ENCODE results near the gene FAM168B.

Gene FAM168B

DNA sequence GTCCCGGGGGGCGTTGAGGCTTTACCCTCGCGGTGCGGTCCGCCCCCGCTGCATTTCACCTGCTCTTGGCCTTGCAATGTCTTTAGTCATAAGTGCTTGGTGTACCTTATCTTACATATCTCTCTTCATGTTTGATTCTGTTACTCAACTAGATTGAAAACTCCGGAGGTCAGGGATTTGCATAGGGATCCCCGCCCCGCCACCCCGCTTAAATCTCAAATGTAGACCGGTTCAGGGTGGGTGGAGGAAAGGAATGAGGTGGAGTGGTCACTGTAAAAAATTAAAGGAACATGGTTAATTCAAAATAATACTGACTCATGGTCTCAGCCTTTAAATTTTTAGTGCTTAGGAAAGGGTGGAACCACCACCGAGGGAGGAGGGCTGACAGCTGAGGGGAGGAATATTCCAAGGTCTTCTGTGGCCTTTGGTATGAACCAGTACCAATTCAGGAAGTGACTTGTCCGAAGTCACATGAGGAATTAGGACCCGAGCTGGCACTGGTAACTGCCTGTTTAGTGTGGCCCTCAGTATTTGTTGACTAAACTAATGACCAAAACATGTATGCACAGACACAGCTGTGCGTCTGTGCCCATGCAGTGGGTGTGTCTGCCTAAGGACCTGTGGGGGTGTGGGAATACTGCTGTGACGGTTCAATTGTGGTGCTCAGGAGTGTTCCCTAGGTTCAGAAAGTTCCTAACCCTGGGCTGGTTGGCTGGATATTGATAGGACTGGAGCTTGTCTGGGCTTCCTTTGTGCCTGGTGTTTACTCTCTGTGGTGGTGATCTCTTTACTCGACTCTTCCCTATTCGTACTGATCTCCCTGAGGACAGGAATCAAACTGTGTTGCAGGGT, 12.9 kb upstream of the FAM168B start (continued):
- TF ChIP-seq TOX (CRISPR knock-in tag; IDR thresholded peaks at IDR 0.05; ENCODE audit: borderline replicate concordance) (no peak), GLIS3 (CRISPR knock-in tag; IDR thresholded peaks at IDR 0.05) (no peak), SNAI2 (CRISPR knock-in tag; IDR thresholded peaks at IDR 0.05) (no peak), ISL1 (CRISPR knock-in tag; IDR thresholded peaks at IDR 0.05) (no peak)

DNA sequence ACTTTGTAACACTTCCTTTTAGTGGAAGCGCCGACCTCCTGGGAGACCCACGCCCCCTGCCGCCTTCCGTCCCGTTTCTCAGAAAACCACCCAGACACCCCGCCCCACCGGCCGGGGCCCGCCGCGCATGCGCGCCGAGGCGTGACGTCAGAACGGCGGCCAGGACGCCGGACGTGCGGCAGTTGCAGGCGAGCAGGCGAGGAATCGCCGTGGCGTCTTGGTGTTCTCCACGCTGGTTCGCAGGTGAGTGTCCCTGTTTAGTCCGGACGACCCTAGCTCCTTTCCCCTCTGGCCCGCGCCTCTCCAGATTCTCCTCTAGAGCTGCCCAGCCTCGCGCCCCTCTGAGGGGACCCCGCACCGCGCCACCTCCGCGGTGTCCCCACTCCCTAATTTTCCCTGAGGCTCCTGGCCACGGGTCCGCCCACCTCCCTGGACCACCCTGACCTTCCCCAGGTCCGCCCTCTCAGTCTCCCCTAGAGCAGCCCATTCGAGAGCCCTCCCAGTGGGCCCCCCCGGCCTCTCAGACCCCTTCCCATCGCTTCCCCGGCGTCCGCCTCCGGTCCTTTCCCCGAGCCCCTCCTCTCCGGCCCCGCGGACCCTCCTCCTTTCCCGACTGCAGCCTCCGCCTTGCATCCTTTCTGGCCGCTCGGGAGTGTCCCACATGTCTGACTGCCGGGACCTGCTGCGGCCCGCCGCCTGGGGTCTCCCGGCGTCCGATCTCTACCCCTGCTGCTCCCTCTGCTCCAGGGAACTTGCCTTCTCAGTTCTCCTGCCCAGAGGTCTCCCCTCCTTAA, 12.1 kb upstream of the FAM168B start, which contains the start of gene PLEKHB2:
TSS of gene PLEKHB2 (plus strand) at position 181 of the 794 bp plus-strand sequence. CDS start 15,606 bp downstream, outside the sequence.
- ATAC-seq: peak; percentile 87

DNA sequence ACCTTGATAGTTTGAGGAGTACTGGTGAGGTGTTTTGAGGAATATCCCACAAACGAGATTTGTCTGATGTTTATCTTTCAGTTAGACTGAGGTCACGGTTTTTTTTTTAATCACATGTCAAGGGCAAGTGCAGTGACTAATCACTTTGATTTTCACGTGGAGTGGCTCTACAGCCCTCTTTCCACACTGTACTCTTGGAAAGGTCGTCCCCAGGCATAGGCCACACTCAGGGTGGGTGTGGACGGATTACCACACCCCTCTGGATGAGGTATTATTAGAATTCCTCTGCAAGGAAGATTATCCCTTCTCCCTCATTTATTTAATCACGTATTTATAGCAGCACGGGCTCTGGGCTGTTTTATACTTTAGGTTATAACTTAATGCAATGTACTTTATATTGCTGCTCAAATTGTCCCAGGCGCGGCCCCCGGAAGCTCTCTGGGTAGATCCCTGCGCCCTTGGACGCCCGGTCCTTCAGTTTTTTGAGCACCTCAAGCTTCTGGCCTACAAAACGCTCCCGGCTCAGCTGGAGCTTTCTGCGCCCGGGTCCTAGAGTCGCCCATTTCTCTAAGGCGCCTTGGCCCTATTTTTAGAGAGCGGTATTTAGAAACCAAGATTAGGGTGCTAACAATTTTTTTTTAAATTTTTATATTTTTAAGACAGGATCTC, 11.4 kb upstream of the FAM168B start:
- ATAC-seq: peak; percentile 81
- TF ChIP-seq ZNF8 (CRISPR knock-in tag; IDR thresholded peaks at IDR 0.05) (0 out of 2 replicates have a peak, but pooled peaks have one; percentile 1), ZC3H10 (CRISPR knock-in tag; IDR thresholded peaks at IDR 0.05) (no peak)
- TF ChIP-seq, protein P1, sequence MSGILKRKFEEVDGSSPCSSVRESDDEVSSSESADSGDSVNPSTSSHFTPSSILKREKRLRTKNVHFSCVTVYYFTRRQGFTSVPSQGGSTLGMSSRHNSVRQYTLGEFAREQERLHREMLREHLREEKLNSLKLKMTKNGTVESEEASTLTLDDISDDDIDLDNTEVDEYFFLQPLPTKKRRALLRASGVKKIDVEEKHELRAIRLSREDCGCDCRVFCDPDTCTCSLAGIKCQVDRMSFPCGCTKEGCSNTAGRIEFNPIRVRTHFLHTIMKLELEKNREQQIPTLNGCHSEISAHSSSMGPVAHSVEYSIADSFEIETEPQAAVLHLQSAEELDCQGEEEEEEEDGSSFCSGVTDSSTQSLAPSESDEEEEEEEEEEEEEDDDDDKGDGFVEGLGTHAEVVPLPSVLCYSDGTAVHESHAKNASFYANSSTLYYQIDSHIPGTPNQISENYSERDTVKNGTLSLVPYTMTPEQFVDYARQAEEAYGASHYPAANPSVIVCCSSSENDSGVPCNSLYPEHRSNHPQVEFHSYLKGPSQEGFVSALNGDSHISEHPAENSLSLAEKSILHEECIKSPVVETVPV (CRISPR knock-in tag; IDR thresholded peaks at IDR 0.05): no peak

More for the DNA sequence above, 12.1 kb upstream of the FAM168B start, which contains the start of gene PLEKHB2:
- TF ChIP-seq ARNTL (CRISPR knock-in tag; IDR thresholded peaks at IDR 0.05; ENCODE audit: borderline replicate concordance, low read depth) (no peak), BACH2 (CRISPR knock-in tag; IDR thresholded peaks at IDR 0.05; ENCODE audit: borderline replicate concordance) (no peak), PPARA (CRISPR knock-in tag; IDR thresholded peaks at IDR 0.05; ENCODE audit: borderline replicate concordance) (no peak)
- TF ChIP-seq, protein P2, sequence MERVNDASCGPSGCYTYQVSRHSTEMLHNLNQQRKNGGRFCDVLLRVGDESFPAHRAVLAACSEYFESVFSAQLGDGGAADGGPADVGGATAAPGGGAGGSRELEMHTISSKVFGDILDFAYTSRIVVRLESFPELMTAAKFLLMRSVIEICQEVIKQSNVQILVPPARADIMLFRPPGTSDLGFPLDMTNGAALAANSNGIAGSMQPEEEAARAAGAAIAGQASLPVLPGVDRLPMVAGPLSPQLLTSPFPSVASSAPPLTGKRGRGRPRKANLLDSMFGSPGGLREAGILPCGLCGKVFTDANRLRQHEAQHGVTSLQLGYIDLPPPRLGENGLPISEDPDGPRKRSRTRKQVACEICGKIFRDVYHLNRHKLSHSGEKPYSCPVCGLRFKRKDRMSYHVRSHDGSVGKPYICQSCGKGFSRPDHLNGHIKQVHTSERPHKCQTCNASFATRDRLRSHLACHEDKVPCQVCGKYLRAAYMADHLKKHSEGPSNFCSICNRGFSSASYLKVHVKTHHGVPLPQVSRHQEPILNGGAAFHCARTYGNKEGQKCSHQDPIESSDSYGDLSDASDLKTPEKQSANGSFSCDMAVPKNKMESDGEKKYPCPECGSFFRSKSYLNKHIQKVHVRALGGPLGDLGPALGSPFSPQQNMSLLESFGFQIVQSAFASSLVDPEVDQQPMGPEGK (CRISPR knock-in tag; IDR thresholded peaks at IDR 0.05; ENCODE audit: borderline replicate concordance): no peak

DNA sequence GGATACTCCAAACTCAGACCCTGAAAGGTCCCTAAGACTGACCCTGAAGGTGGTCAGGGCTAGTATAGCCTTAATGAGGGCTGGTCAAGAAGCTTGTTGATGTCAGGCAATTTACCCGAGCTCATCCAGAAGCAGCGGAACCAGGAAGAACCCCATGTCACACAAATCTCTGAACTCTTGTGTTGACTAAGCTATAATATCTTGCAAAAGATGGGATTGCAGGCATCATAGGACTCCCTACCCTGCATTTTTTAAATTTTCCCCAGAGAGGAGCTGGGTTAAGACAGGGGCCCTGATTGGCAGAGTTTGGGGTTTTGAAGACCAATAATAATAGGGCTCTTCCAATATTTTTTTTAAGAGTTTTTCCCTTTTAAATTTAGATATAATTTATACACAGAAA, 9.9 kb upstream of the FAM168B start:
- TF ChIP-seq ZNF70 (CRISPR knock-in tag; IDR thresholded peaks at IDR 0.05) (no peak), ZC3H10 (CRISPR knock-in tag; IDR thresholded peaks at IDR 0.05) (no peak), OSR1 (CRISPR knock-in tag; IDR thresholded peaks at IDR 0.05) (no peak), ZFP30 (CRISPR knock-in tag; IDR thresholded peaks at IDR 0.05) (no peak), GLIS3 (CRISPR knock-in tag; IDR thresholded peaks at IDR 0.05) (no peak), ESRRG (CRISPR knock-in tag; IDR thresholded peaks at IDR 0.05) (no peak), CSDC2 (CRISPR knock-in tag; IDR thresholded peaks at IDR 0.05) (no peak), TCF4 (CRISPR knock-in tag; IDR thresholded peaks at IDR 0.05; ENCODE audit: borderline replicate concordance) (no peak)
- TF ChIP-seq, protein P3, sequence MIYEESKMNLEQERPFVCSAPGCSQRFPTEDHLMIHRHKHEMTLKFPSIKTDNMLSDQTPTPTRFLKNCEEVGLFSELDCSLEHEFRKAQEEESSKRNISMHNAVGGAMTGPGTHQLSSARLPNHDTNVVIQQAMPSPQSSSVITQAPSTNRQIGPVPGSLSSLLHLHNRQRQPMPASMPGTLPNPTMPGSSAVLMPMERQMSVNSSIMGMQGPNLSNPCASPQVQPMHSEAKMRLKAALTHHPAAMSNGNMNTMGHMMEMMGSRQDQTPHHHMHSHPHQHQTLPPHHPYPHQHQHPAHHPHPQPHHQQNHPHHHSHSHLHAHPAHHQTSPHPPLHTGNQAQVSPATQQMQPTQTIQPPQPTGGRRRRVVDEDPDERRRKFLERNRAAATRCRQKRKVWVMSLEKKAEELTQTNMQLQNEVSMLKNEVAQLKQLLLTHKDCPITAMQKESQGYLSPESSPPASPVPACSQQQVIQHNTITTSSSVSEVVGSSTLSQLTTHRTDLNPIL (CRISPR knock-in tag; IDR thresholded peaks at IDR 0.05; ENCODE audit: low read depth): no peak
- TF ChIP-seq, protein P2 (CRISPR knock-in tag; IDR thresholded peaks at IDR 0.05; ENCODE audit: borderline replicate concordance): no peak
- ATAC-seq: no peak
